H1 (cell line): ENCODE results near the gene TGM2. TPM values are rescaled to one million over a fixed set of nuclear protein-coding genes. Genes with fewer than 3 reads are reported as not detected.
A peak's percentile ranks its signal among the peaks of the same experiment; 100 is the strongest.

Experiments used
- CTCF ChIA-PET: fragments of 300-600 bp; sonication (Branson Sonifier 250); formaldehyde crosslinking; loops from one replicate; lab custom pipeline; 2021; ENCODE audit not compliant: partially characterized antibody; lab: Charles Lee
- POLR2A ChIA-PET: fragments of 300-600 bp; sonication (Branson Sonifier 250); formaldehyde crosslinking; loops from one replicate; lab custom pipeline; 2021; ENCODE audit warnings: inconsistent platforms; ENCODE audit not compliant: partially characterized antibody; lab: Charles Lee
- DNase-seq, 2 experiments: peaks; one replicate each; pipeline versions ENCODE4 v3.0.0 to v3.0.0-alpha.2; 2010 to 2022; ENCODE audit warnings: low spot score in 2 of 2, low read depth in 1 of 2, mixed read lengths in 1 of 2
- FAIRE-seq: peaks from 2 replicates; lab custom pipeline; 2011; peaks lifted over from hg19 to GRCh38; lab: Jason Lieb, UNC
- H2AFZ ChIP-seq: 2 replicates; pipeline ENCODE4 v1.8.1; 2012; ENCODE audit warnings: low read length, inconsistent platforms
- H2AK5ac ChIP-seq: 2 replicates; pipeline ENCODE4 v1.6.1; 2013; ENCODE audit warnings: low read depth, low read length
- H2BK120ac ChIP-seq: replicated peaks from 2 replicates; pipeline ENCODE3; 2013; ENCODE audit warnings: low read depth, low read length, inconsistent platforms
- H2BK12ac ChIP-seq: 2 replicates; pipeline ENCODE4 v1.6.1; 2013; ENCODE audit warnings: low read depth, low read length
- H2BK15ac ChIP-seq: 2 replicates; pipeline ENCODE4 v1.6.1; 2013; ENCODE audit warnings: low read length
- H2BK20ac ChIP-seq: 2 replicates; pipeline ENCODE4 v1.6.1; 2013; ENCODE audit warnings: low read length
- H2BK5ac ChIP-seq: 2 replicates; pipeline ENCODE4 v1.6.1; 2013; ENCODE audit warnings: low read depth, low read length
- H3K14ac ChIP-seq: 2 replicates; pipeline ENCODE4 v1.6.1; 2013; ENCODE audit warnings: inconsistent platforms; ENCODE audit not compliant: insufficient read length
- H3K18ac ChIP-seq: 2 replicates; pipeline ENCODE4 v1.6.1; 2013; ENCODE audit warnings: low read length; ENCODE audit errors: extremely low read depth
- H3K23ac ChIP-seq: 2 replicates; pipeline ENCODE4 v1.6.1; 2013; ENCODE audit warnings: inconsistent platforms; ENCODE audit not compliant: insufficient read length
- H3K23me2 ChIP-seq: 2 replicates; pipeline ENCODE4 v1.6.1; 2013; ENCODE audit warnings: low read depth, low read length
- H3K27ac ChIP-seq: 2 replicates; pipeline ENCODE4 v1.6.1; 2011; ENCODE audit warnings: low read depth, low read length, inconsistent platforms
- H3K27me3 ChIP-seq, 4 experiments: replicated peaks in 1 of 4; 1 replicate in 1 of 4; 2 replicates in 3 of 4; pipeline versions ENCODE4 v1.6.1 to v1.8.1; 2011 to 2013; ENCODE audit warnings: low read length in 3 of 4, mild to moderate bottlenecking in 3 of 4, inconsistent platforms in 2 of 4, mixed read lengths in 2 of 4, moderate library complexity in 1 of 4; ENCODE audit not compliant: control insufficient read depth in 3 of 4, insufficient read depth in 3 of 4; ENCODE audit errors: extremely low read depth in 1 of 4
- H3K36me3 ChIP-seq, 4 experiments: 2 replicates each; pipeline versions ENCODE4 v1.6.1 to v1.8.1; 2011 to 2013; ENCODE audit warnings: mild to moderate bottlenecking in 4 of 4, low read length in 3 of 4, moderate library complexity in 2 of 4, control low read depth in 1 of 4, inconsistent platforms in 1 of 4; ENCODE audit not compliant: insufficient read depth in 4 of 4, control insufficient read depth in 2 of 4
- H3K4ac ChIP-seq: replicated peaks from 2 replicates; pipeline ENCODE3; 2013; ENCODE audit warnings: low read length, low read depth, mixed read lengths, inconsistent platforms; ENCODE audit not compliant: insufficient read length
- H3K4me1 ChIP-seq, 4 experiments: replicated peaks in 1 of 4; 1 replicate in 1 of 4; 2 replicates in 3 of 4; pipeline versions ENCODE4 v1.6.1 to v1.8.1; 2011 to 2013; ENCODE audit warnings: low read length in 3 of 4, inconsistent platforms in 2 of 4, mixed read lengths in 1 of 4; ENCODE audit not compliant: insufficient read depth in 4 of 4, control insufficient read depth in 3 of 4
- H3K4me2 ChIP-seq, 2 experiments: 2 replicates each; pipeline versions ENCODE4 v1.6.1 to v1.8.1; 2011 to 2013; ENCODE audit warnings: low read depth in 2 of 2, low read length in 2 of 2, control low read depth in 1 of 2, inconsistent platforms in 1 of 2, mild to moderate bottlenecking in 1 of 2; ENCODE audit not compliant: insufficient read depth in 1 of 2
- H3K4me3 ChIP-seq, 4 experiments: fragments of 200-600, 300-600 bp in 1 of 4; sonication (generic), shearing (Covaris generic), sonication (Bioruptor Twin) in 1 of 4; 2 replicates each; pipeline versions ENCODE4 v1.5.1 to v1.8.1; 2011 to 2016; ENCODE audit warnings: low read length in 4 of 4, low read depth in 3 of 4, control low read depth in 2 of 4, inconsistent platforms in 2 of 4, mild to moderate bottlenecking in 2 of 4, mixed read lengths in 1 of 4, moderate library complexity in 1 of 4; ENCODE audit not compliant: insufficient read depth in 2 of 4; ENCODE audit errors: extremely low read depth in 1 of 4
- H3K56ac ChIP-seq: replicated peaks from 2 replicates; pipeline ENCODE3; 2013; ENCODE audit warnings: low read depth, mild to moderate bottlenecking, mixed read lengths, low read length, inconsistent platforms; ENCODE audit not compliant: insufficient read length
- H3K79me1 ChIP-seq: 2 replicates; pipeline ENCODE4 v1.6.1; 2013; ENCODE audit warnings: low read depth, low read length, control low read depth
- H3K79me2 ChIP-seq, 2 experiments: 2 replicates each; pipeline versions ENCODE4 v1.6.1 to v1.8.1; 2012 to 2013; ENCODE audit warnings: low read length in 2 of 2, mild to moderate bottlenecking in 2 of 2, inconsistent platforms in 1 of 2; ENCODE audit not compliant: insufficient read depth in 2 of 2, control insufficient read depth in 1 of 2
- H3K9ac ChIP-seq, 4 experiments: replicated peaks in 1 of 4; 1 replicate in 1 of 4; 2 replicates in 3 of 4; pipeline versions ENCODE4 v1.6.1 to v1.8.1; 2011 to 2013; ENCODE audit warnings: low read depth in 3 of 4, low read length in 3 of 4, control low read depth in 2 of 4, mild to moderate bottlenecking in 2 of 4, moderate library complexity in 2 of 4, inconsistent platforms in 1 of 4; ENCODE audit errors: extremely low read depth in 1 of 4
- H3K9me3 ChIP-seq, 2 experiments: 2 replicates each; pipeline versions ENCODE4 v1.6.1 to v1.8.1; 2012 to 2013; ENCODE audit warnings: mild to moderate bottlenecking in 2 of 2, moderate library complexity in 2 of 2, control low read depth in 1 of 2, inconsistent platforms in 1 of 2, low read depth in 1 of 2, low read length in 1 of 2, mixed read lengths in 1 of 2; ENCODE audit not compliant: insufficient read depth in 2 of 2
- H4K20me1 ChIP-seq, 2 experiments: replicated peaks in 1 of 2; 2 replicates each; pipeline versions ENCODE3 to v1.8.1; 2011 to 2013; ENCODE audit warnings: inconsistent platforms in 2 of 2, low read length in 2 of 2, mild to moderate bottlenecking in 1 of 2; ENCODE audit not compliant: insufficient read depth in 2 of 2, control insufficient read depth in 1 of 2
- H4K5ac ChIP-seq: 2 replicates; pipeline ENCODE4 v1.6.1; 2013; ENCODE audit warnings: low read length, low read depth, mixed read lengths, inconsistent platforms; ENCODE audit not compliant: insufficient read length
- H4K8ac ChIP-seq: 2 replicates; pipeline ENCODE4 v1.8.0; 2013; ENCODE audit warnings: mild to moderate bottlenecking, moderate library complexity, low read length, inconsistent platforms; ENCODE audit not compliant: insufficient read depth; ENCODE audit errors: extremely low read depth
- H4K91ac ChIP-seq: replicated peaks from 2 replicates; pipeline ENCODE3; 2013; ENCODE audit warnings: low read length, mixed read lengths, inconsistent platforms; ENCODE audit not compliant: insufficient read length
- SP2 ChIP-seq: IDR thresholded peaks from 2 replicates; pipeline ENCODE4 v1.6.1; 2012; ENCODE audit warnings: mild to moderate bottlenecking, low read length, inconsistent platforms
- SRF ChIP-seq: IDR thresholded peaks from 2 replicates; pipeline ENCODE4 v1.6.1; 2011; ENCODE audit warnings: mild to moderate bottlenecking, low read depth, low read length, moderate library complexity
- WGBS, 2 experiments: shearing (Covaris generic) in 1 of 2; methylation state at CpG; one replicate each; pipeline versions ENCODE4 v1.1.6 to v1.1.7; 2013 to 2015; ENCODE audit warnings: low lambda C conversion rate in 2 of 2, mixed read lengths in 2 of 2, inconsistent platforms in 1 of 2, low coverage in 1 of 2, missing lambda C conversion rate in 1 of 2; ENCODE audit not compliant: insufficient replicate concordance in 2 of 2, insufficient coverage in 1 of 2, insufficient read length in 1 of 2; ENCODE audit errors: extremely low coverage in 1 of 2, missing lambda C conversion rate in 1 of 2; 5-methylcytosine and 5-hydroxymethylcytosine counted together
- polyA plus RNA-seq, 7 experiments: library from polyadenylated mRNA; depleted of rRNA in 3 of 7; stranded (reverse) in 5 of 7; unstranded in 2 of 7; fragments of >200 nt in 5 of 7; fragments of 200-250 nt in 2 of 7; gene quantifications; 1 replicate in 5 of 7; 2 replicates in 1 of 7; 4 replicates in 1 of 7; pipeline versions ENCODE4 v1.2.1 to v1.2.3, GENCODE V29; 2011 to 2013; ENCODE audit warnings: missing spikeins in 2 of 7, mixed read lengths in 2 of 7
- total RNA-seq: library from RNA; stranded (reverse); fragmentation: NEBNext Ultra II Directional; extraction: Animal tissue kit (Norgen Biotek cat#: 25700); gene quantifications from 2 replicates; pipeline ENCODE4 v1.2.1, GENCODE V29; 2021

The TGM2 gene
- total and polyA plus RNA-seq, 2 of the 8 experiments (the other 6 are each of a cell fraction or from before 2014, with no cell fraction given): 0.86 to 1.0 TPM

DNA sequence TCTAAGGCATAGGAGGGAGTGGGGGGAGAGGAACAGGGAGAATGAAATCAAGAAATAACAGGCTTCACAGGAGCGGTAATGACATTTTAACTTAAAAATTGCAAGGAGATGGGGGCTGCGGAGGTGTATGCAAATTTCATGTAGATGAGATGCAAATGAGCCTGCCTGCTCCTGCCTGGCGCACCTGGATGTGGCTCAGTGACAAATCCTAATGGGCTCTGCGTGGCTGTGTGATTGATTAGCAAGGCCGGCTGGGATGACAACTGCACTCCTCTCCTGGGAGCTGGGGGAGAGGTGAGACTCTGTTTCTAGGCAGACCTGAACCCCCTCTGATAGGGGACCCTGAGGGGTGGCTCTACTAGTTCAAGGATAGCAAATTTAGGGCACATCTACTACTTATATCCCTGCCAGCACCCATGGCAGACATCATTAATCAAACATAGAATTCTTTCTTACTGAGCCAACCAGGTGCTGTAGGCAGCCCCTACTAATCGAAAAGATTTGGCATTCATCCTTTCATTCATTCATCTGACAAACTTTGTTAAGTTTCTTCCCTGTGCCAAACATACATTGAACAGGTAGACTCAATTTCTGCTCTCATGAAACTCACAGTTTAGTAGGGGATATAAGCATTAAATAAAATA, 38.4 kb upstream of the TGM2 start:
- Histone ChIP-seq H3K23ac (no peak overlapping the region), H4K8ac (no peak overlapping the region; the same call in 1 of the 2 replicates), H2AFZ (no peak overlapping the region), H4K20me1 (no peaks in the 10 kb centered on the region), H3K9me3 (no peaks in the 10 kb centered on the region), H2AK5ac (no peak overlapping the region), H3K36me3 (no peaks in the 10 kb centered on the region), H4K91ac (no peak overlapping the region), H3K14ac (no peak overlapping the region), H3K4me1 (no peaks in the 10 kb centered on the region), H3K56ac (no peak overlapping the region), H3K9ac (no peak overlapping the region), H3K23me2 (no peaks in the 10 kb centered on the region), H3K4me3 (no peak overlapping the region), H3K27ac (no peak overlapping the region), H3K79me2 (no peaks in the 10 kb centered on the region), H4K5ac (no peak overlapping the region), H3K4ac (no peak overlapping the region), H2BK5ac (no peak overlapping the region), H2BK12ac (no peak overlapping the region), H2BK120ac (no peak overlapping the region), H3K18ac (no peak overlapping the region), H3K4me2 (no peak overlapping the region), H2BK15ac (no peak overlapping the region), H3K79me1 (no peaks in the 10 kb centered on the region), H2BK20ac (no peak overlapping the region), H3K27me3 (no peaks in the 10 kb centered on the region)
- TF ChIP-seq SP2 (no peak), SRF (0 out of 2 replicates have a peak, but pooled peaks have one; percentile 25)
- POLR2A ChIA-PET: no interaction called here
- 87% methylated on average over 6 of the region's 6 CpGs; no CpG with 5 or more reads in 1 of the 2 experiments for WGBS, 2 experiments
- DNase-seq (no peak), FAIRE-seq (no peak)
- CTCF ChIA-PET: interaction anchor here (1.1 to 3.5 kb wide), 5 partner anchors 7 to 146 kb away, joined by 3 to 22 read pairs (median 3); partner anchors contain the start of gene TGM2
